Measurements from ENCODE around the gene FBXW9.
"Not testable (repeated sequence)": the region's sequence is repeated elsewhere in the genome, so short reads cannot be mapped to it uniquely, and the experiment has no call there.

FBXW9 gene

GRCh38 chr19:12648088-12648487 lies 48.3 kb downstream of the FBXW9 start:
- H3K4me3 ChIP-seq (ENCODE audit: low read depth in 1 of 2, low read length in 1 of 2), result no peak overlapping the region
- no peaks in the 10 kb centered on the region for H3K27me3 ChIP-seq
- H3K36me3 ChIP-seq, result peaks cover 92% of the 10 kb centered on the region
- H3K4me1 ChIP-seq (ENCODE audit: control insufficient read depth in 1 of 2, insufficient read depth in 1 of 2, low read depth in 1 of 2, low read length in 1 of 2), result peaks cover 13 to 22% of the 10 kb centered on the region in 2 experiments
- H3K27ac ChIP-seq, result no peak overlapping the region
- TF ChIP-seq CTCF (IDR thresholded peaks at IDR 0.05), result no peak
- no peaks in the 10 kb centered on the region for H3K9me3 ChIP-seq

GRCh38 chr19:12647490-12648071 lies 48.9 kb downstream of the FBXW9 start:
- Histone ChIP-seq H3K9me3 (no peaks in the 10 kb centered on the region), H3K27me3 (no peaks in the 10 kb centered on the region), H3K36me3 (peaks cover 88% of the 10 kb centered on the region), H3K27ac (no peak overlapping the region), H3K4me3 (ENCODE audit: low read depth in 1 of 2, low read length in 1 of 2) (peak overlapping the region in 1 of 2 experiments; percentile 37), H3K4me1 (ENCODE audit: control insufficient read depth in 1 of 2, insufficient read depth in 1 of 2, low read depth in 1 of 2, low read length in 1 of 2) (peaks cover 13 to 22% of the 10 kb centered on the region in 2 experiments)
- no peak for TF ChIP-seq CTCF (IDR thresholded peaks at IDR 0.05)

- Histone ChIP-seq H3K9me3 (no peaks in the 10 kb centered on the region), H3K36me3 (peaks cover 83% of the 10 kb centered on the region), H3K27me3 (no peaks in the 10 kb centered on the region), H3K27ac (no peak overlapping the region), H3K4me1 (ENCODE audit: control insufficient read depth in 1 of 2, insufficient read depth in 1 of 2, low read depth in 1 of 2, low read length in 1 of 2) (peaks cover 13 to 22% of the 10 kb centered on the region in 2 experiments), H3K4me3 (ENCODE audit: low read depth in 1 of 2, low read length in 1 of 2) (no peak overlapping the region)
- no peak for TF ChIP-seq CTCF (IDR thresholded peaks at IDR 0.05)
These were observed 49.4 kb downstream of the FBXW9 start for GRCh38 chr19:12647047-12647446.

- peak overlapping the region; percentile 22 for H3K27ac ChIP-seq
- peaks cover 78% of the 10 kb centered on the region for H3K36me3 ChIP-seq
- H3K27me3 ChIP-seq, result no peaks in the 10 kb centered on the region
- H3K9me3 ChIP-seq, result no peaks in the 10 kb centered on the region
- peaks cover 13 to 22% of the 10 kb centered on the region in 2 experiments for H3K4me1 ChIP-seq (ENCODE audit: control insufficient read depth in 1 of 2, insufficient read depth in 1 of 2, low read depth in 1 of 2, low read length in 1 of 2)
- H3K4me3 ChIP-seq (ENCODE audit: low read depth in 1 of 2, low read length in 1 of 2), result no peak overlapping the region
- no peak for TF ChIP-seq CTCF (IDR thresholded peaks at IDR 0.05)
These were observed 49.9 kb downstream of the FBXW9 start for GRCh38 chr19:12646551-12646950.

GRCh38 chr19:12643716-12644115 lies 52.7 kb downstream of the FBXW9 start:
- H3K4me1 ChIP-seq (ENCODE audit: control insufficient read depth in 1 of 2, insufficient read depth in 1 of 2, low read depth in 1 of 2, low read length in 1 of 2), result peaks cover 23 to 30% of the 10 kb centered on the region in 2 experiments
- H3K27me3 ChIP-seq; H3K9me3 ChIP-seq; H3K27ac ChIP-seq; H3K4me3 ChIP-seq (ENCODE audit: low read depth in 1 of 2, low read length in 1 of 2): not testable (repeated sequence)
- peaks cover 53% of the 10 kb centered on the region for H3K36me3 ChIP-seq

- H3K4me3 ChIP-seq (ENCODE audit: low read depth in 1 of 2, low read length in 1 of 2), result no peak overlapping the region
- H3K4me1 ChIP-seq (ENCODE audit: control insufficient read depth in 1 of 2, insufficient read depth in 1 of 2, low read depth in 1 of 2, low read length in 1 of 2), result peaks cover 16 to 23% of the 10 kb centered on the region in 2 experiments
- no peaks in the 10 kb centered on the region for H3K9me3 ChIP-seq
- H3K27me3 ChIP-seq, result no peaks in the 10 kb centered on the region
- peaks cover 43% of the 10 kb centered on the region for H3K36me3 ChIP-seq
- H3K27ac ChIP-seq, result no peak overlapping the region
- no peak for TF ChIP-seq CTCF (IDR thresholded peaks at IDR 0.05)
These were observed 53.9 kb downstream of the FBXW9 start for GRCh38 chr19:12642506-12642905.

All from neutrophil (primary cell).